GM18508 (cell line): Measurements from ENCODE around the gene LRP1B.
"Not testable (repeated sequence)": the region's sequence is repeated elsewhere in the genome, so short reads cannot be mapped to it uniquely, and the experiment has no call there.

Source experiments
- ATAC-seq: cut with Tn5 transposase; IDR thresholded peaks from one replicate; pipeline ENCODE4 v1.9.1; 2021; ENCODE audit warnings: moderate number of reproducible peaks; ENCODE audit not compliant: insufficient read depth, unreplicated experiment

The LRP1B gene

DNA sequence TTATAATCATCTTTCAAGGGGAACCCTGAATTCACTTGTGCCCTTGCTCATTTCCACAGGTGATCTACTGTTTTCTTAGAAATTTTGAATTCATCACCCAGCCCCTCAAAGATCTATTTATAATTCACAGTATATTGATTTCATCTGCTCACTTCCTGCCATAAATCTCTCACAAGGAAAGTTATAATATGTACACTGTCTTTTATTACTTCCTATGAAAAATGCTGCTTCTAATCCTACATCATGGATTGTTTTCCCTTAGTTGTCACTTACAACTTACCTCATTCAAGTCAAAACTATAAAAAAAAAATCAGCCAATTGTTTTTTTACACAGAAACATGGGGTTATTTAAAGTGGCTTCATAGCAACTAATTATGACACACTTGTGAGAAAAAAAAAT, 1443.0 kb downstream of the LRP1B start:
- ATAC-seq, result no peak

DNA sequence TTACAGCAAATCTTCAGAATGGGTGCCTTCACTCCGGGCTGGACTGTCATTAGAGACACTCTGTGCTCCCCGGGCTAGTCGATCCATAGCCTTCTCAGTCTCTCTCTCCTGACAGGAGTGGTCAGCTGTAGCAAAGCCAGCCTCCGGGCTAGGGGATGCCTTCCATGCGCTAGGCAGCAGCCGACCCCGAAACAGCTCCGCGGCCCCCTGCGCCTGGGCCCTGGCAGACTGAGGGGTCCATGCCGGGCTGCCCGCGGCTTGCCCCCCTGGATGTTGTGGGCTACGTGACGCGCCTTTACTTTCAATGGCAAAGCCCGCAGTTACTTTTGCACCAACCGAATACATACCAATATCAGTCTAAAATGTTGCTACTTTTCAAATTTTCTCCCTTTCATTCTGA, 1447.2 kb downstream of the LRP1B start:
- ATAC-seq, result no peak

DNA sequence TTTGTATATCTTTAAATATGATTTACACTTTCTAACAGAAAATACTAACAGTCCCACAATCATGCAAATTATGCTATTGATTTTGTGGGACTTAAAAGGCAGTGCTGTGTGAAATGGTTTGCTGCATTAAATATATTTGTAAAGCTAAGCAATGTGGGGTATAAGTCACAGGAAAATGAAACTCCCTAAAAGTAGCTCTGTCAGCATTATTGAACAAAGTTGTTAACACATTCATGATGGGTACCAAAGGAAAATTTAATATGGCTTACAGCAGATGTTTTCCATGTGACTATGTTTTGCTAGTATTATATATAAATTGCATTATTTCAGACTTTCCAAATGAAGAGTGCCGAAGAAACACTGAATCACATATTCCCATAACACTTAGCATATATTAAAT, 1450.0 kb downstream of the LRP1B start:
- ATAC-seq, result no peak

- no peak for ATAC-seq
Measured at GRCh38 chr2:140679752-140680151, 1451.1 kb downstream of the LRP1B start.

DNA sequence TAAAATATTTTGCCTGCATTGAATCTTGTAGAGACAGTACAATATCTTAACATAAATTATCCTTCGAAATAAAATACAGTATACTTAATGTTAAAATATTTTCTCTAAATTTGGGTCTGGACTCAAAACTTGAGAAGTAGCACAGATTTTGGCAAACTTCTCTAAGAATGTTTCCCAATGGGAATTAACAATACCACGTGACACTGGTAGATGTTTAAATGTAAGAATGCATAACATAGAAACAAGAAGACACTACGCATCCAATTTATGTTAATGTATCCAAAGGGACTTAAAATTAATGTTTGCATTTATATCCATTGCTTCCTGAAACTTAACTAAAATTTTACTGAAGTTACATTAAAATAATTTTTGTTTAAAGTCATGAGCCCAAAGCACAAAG, 1460.9 kb downstream of the LRP1B start:
- ATAC-seq, result no peak

DNA sequence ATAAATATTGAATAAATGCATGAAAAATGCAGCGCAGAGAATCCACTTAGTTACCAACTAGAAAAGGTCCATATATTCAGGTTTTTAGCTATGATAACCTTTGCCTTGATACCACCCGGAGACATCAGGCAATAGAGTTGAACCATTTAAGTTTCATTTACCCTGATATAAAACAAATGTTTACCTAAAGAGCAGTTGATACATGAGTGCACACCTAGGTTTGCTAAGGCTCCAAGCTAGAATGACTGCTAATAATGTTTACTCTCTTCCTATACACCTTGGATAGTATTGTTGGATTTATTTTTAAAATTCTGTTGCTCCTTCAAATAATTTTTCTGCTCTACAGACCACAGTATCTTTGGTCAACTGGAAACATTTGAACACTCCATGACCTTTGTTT, 1463.6 kb downstream of the LRP1B start:
- ATAC-seq, result no peak

DNA sequence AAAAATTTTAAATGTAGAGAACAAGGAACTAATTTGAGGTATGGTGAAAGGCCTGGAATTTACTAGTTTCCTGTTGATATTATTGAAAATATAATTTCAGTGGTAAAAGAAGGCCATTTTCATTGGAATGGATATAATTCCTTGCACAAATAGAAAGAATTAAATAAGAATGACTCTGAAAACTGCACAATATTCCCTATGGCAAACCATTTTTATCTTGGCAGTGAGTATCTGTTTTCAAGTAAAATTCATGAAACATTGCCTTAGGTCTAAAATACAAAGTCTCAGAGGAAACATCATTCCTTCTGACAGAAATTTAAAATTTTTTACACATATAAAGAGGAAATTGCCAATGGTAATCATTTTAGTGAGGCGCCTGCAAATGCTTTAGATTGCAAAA, 1468.3 kb downstream of the LRP1B start:
- no peak for ATAC-seq

- ATAC-seq, result no peak
Measured at GRCh38 chr2:140658760-140659692, 1471.8 kb downstream of the LRP1B start.

GRCh38 chr2:140657657-140658056, 1473.2 kb downstream of the LRP1B start:
- no peak for ATAC-seq

GRCh38 chr2:140654565-140654964, 1476.3 kb downstream of the LRP1B start:
- ATAC-seq, result no peak

DNA sequence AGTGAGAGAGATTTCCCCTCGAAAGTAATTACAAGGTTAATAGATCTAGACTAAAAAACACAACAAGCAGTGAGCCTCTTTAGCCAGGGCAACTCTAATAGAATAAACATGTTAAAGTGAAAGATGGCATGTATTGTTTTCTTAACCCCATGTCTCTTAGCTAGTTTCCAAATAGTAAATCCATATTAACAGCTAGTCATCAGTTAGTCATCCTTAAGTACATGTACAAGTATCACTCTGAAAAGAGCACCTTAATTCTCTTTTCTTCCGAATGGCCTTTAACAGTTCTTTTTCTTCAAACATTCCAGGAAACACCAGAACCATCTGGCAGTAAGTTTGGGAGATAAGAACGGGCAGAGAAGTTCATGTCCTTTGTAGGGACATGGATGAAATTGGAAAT, 1480.0 kb downstream of the LRP1B start:
- no peak for ATAC-seq

- ATAC-seq, result not testable (repeated sequence)
Measured at GRCh38 chr2:140650134-140650533, 1480.7 kb downstream of the LRP1B start.

- no peak for ATAC-seq
Measured at GRCh38 chr2:140648393-140648792, 1482.4 kb downstream of the LRP1B start.

- no peak for ATAC-seq
Measured at GRCh38 chr2:140643761-140644187, 1487.0 kb downstream of the LRP1B start.

- ATAC-seq, result no peak
Measured at GRCh38 chr2:140641163-140641562, 1489.7 kb downstream of the LRP1B start.

DNA sequence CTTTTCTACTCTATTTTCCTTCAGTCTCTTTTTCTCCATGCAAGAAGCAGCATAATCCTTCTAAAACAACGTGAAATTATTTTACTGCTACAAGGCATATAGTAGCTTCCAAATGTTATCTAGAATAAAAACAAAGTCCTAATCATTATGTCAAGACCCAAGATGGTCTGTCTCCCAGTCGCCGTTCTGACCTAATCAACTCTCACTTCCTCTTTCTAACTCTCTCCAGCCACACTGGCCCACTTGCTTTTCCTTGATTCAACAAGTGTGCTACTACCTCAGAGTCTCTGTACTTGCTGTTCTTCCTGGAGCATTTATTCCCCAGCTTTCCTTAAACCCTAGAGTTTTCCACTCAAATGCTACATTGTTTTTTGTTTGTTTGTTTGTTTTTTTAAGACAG, 1491.2 kb downstream of the LRP1B start:
- peak; percentile 89 for ATAC-seq

GRCh38 chr2:140630557-140630956, 1500.3 kb downstream of the LRP1B start:
- ATAC-seq, result no peak

- ATAC-seq, result no peak
Measured at GRCh38 chr2:140627885-140628284, 1502.9 kb downstream of the LRP1B start.

DNA sequence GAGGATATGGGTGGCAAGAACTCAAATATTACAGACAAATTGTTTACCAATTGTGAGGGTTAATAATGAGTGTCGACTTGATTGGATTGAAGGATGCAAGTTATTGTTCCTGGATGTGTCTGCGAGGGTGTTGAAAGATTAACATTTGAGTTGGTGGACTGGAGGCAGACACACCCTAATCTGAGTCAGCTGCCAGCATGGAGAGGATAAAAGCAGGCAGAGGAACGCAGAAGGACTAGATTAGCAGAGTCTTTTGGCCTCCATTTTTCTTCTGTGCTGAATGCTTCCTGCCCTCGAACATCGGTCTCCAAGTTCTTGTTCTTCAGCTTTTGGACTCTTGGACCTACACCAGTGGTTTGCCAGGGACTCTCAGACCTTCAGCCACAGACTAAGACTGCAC, 1503.7 kb downstream of the LRP1B start:
- no peak for ATAC-seq

- no peak for ATAC-seq
Measured at GRCh38 chr2:140624200-140624599, 1506.6 kb downstream of the LRP1B start.

DNA sequence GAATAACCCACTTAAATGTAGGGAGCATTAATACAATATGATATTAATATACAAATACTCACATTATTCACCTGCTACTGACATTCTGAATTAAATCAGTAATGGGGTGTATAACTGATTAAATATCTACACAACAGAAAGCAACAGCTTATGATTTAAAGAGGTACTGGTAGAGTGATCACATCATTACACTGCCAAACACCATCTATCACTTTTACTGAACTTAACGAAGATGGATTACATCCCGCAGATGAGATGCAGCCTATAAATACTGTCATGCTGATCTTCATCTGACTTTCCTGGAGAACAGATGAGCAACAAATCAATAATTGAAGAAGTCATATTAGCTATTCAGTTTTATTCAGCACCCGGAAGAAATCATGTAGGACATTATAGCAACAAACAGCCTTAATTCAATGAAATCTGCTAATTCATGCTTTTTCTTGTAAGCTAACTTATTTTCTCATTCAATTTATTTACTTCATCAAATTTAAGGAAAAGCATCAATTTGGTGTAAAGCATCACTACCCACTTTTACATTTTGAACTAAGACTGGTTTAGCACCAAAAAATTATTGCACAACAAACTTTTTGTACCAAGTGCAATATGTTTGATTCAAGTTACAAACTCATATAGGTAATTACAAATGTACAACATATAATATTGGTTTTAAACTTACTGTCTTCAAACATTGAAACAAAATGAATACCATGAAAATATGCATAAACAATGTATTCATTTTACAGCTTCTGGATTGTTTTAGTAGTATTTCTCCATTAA, 1509.0 kb downstream of the LRP1B start:
- ATAC-seq, result no peak
